HG03108 (cell line): Measurements from ENCODE around the gene TMEM19.

Source experiments
- ATAC-seq: cut with Tn5 transposase; IDR thresholded peaks from one replicate; pipeline ENCODE4 v1.9.1; 2021; ENCODE audit warnings: moderate library complexity; ENCODE audit not compliant: unreplicated experiment

The TMEM19 gene

GRCh38 chr12:71710276-71711125 is 24.6 kb downstream of the TMEM19 start:
- ATAC-seq = no peak

DNA sequence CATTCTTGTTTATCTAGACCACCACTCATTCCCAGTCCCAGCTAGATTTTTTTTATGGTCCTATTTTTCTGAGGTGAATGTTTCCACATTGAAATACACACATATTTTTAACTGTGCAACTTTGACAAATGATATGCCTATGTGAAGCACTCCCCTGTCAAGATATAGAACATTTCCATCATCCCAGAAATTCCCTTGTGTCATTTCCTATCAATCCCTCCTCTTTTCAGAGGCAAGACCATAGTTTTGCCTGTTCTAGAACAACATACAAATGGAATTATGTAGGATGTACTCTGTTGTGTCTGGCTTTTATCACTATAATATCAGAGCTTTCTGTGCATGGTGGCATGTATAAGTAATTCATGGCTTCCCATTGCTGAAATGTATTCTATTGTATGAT is 32.7 kb downstream of the TMEM19 start:
- no peak for ATAC-seq

DNA sequence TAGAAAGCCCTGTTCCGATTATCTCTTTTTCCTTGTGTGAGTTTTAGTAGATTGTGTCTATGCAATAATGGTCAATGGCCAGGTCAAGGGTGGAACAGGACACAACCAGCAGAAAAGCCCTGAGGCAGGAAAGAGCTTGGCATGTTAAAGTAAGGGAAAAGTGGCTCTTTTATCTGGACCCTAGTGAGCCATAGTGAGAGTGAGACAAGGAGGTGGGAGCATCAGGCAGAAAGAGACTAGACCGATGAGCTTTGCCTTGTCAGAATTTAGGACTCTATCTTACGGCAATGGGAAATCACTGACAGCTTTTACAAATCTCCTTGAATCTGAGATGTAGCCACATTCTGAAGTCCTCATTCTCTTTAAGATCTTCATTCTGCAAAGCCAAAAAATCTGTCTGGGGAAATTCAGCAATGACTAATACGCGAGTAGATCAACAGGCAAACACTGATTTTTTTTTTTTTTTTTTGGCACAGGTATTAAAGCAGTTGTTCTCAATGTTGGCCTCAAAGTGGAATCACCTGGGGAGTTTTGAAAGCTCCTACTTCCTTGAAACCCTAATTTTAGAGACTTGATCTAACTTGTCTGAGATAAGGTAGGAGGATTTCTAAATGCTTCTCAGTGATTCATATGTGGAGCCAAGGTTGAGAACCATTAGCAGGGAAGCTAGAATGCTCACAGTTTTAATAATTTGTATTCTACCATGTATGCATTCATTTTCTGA is 33.9 kb downstream of the TMEM19 start:
- no peak for ATAC-seq

- ATAC-seq = no peak
These were observed 36.1 kb downstream of the TMEM19 start for GRCh38 chr12:71721783-71722505.

- ATAC-seq = no peak
These were observed 39.1 kb downstream of the TMEM19 start for GRCh38 chr12:71725011-71725410.

GRCh38 chr12:71726548-71726947 is 40.7 kb downstream of the TMEM19 start:
- no peak for ATAC-seq

GRCh38 chr12:71727958-71728357 is 42.1 kb downstream of the TMEM19 start:
- no peak for ATAC-seq

DNA sequence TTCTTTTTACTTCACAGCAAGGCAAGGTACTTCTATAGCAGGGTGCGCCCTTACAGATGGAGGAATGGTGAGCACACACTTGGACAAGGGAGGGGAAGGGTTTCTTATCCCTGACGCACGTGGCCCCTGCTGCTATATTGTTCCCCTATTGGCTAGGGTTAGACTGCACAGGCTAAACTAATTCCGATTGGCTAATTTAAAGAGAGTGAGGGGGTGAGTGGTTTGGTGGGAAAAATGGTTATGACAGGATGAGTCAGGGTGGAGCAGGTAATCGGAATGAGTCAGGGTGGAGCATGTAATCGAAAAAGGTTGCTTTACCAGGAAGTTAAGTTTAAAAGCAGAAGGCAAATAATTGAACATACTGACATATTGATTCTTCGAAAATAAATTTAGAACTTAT is 45.1 kb downstream of the TMEM19 start:
- ATAC-seq = no peak

GRCh38 chr12:71731439-71732356 is 45.8 kb downstream of the TMEM19 start:
- ATAC-seq = no peak

GRCh38 chr12:71732357-71732712 is 46.5 kb downstream of the TMEM19 start:
- ATAC-seq = no peak

GRCh38 chr12:71737197-71737596 is 51.3 kb downstream of the TMEM19 start:
- ATAC-seq = no peak

DNA sequence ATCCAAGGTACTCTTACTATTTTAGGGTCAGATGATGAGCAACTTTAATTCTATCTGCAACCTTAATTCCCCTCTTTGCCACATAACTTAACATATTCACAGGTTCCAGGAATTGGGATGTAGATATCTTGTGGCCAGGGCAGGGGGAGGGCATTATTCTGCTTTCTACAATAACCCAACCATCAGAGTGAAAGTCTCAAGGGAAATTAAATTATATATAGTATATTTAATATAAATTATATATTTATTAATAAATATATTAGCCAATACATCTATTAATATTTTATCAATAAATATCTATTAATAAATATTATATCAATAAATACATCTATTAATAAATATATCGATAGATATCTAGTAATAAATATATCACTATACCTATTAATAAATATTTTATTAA is 57.1 kb downstream of the TMEM19 start:
- no peak for ATAC-seq

DNA sequence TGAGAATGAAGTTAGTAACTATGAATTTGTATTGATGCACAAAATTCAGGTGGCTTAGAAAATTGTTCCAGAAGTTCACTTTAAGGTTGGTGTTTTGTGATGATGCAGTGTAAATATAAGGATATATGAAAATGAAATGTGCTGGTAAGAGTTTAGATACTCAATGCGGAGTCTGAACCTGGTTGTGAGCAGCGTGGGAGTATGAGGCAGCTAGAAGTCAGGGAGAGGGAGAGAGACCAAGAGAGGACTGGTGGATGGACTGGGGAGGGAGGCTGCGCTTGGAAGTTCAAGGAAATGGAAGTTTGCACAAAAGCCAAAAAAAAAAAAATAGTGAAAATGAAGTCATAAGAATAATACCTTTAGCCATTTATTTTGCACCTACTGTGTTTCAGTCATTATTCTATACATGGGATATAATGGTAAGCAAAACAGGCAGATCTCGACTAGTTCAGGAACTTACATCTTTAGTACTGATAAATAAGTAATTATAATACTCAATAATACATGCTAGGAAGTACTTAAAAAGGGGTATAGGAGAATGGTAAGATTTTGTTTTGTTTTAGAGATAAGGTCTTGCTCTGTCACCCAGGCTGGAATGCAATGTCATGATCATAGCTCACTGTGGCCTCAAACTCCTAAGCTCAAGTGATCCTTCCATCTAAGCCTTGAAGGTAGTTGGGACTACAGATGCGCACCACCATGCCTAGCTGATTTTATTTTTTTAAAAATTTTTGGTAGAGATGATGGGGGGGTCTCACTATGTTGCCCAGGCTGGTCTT is 58.8 kb downstream of the TMEM19 start:
- no peak for ATAC-seq

- peak; percentile 81 for ATAC-seq
These were observed 61.2 kb downstream of the TMEM19 start for GRCh38 chr12:71746974-71747611.

GRCh38 chr12:71748081-71748850 is 62.4 kb downstream of the TMEM19 start:
- ATAC-seq = no peak

DNA sequence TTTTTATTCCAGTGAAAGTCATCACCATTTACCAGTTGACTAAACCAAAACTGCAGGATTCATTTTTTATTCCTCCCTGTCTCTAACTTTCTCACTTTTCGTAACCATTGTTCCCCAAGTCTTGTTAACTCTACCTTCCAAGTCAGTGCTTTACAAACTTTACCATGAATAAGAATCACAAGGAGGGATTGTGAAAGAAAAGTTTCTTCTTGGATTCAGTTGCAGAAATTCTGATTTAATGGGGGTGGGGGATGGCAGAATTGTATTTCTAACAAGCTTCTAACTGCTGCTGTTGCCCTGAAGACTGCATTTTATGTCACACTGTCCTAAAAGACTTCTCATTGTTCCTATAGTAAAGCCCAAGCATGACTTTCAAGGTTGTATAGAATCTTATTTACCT is 63.8 kb downstream of the TMEM19 start:
- ATAC-seq = no peak

DNA sequence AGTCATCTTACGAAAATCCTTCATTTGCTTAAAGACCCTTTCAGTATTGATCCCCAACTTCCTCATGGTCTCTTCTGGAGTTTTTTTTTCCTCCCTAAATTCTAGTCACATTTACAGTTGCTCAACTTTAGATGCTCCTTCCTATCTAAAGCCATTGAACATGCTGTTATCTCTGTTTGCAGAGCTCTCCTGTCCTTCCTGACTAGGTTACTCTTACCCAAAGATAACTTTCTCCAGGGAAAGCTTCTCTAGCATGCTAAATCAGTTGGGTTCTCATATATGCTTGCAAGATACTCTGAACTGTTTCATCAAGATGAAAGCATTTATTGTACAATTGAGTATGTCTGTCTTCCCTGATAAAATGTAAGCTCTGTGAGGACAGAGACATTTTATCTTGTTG is 67.0 kb downstream of the TMEM19 start:
- no peak for ATAC-seq
